Keratinocyte (primary cell): ENCODE data around the gene FGGY.

Source experiments
- EZH2 ChIP-seq: IDR thresholded peaks from one replicate; pipeline ENCODE4 v1.6.1; 2012; ENCODE audit warnings: inconsistent platforms, mild to moderate bottlenecking, low read length, moderate library complexity
- TF ChIP-seq, protein P1 (sequence below), 3 experiments: IDR thresholded peaks in 1 of 3; conservative IDR thresholded peaks in 1 of 3; optimal IDR thresholded peaks in 1 of 3; 2 replicates in 2 of 3; 3 replicates in 1 of 3; pipeline versions ENCODE3 to v1.5.1; 2011; ENCODE audit warnings: low read length in 3 of 3, mild to moderate bottlenecking in 3 of 3, moderate library complexity in 2 of 3, control low read depth in 1 of 3, inconsistent platforms in 1 of 3; ENCODE audit not compliant: insufficient read depth in 2 of 3; ENCODE audit errors: extremely low read depth in 1 of 3

DNA sequence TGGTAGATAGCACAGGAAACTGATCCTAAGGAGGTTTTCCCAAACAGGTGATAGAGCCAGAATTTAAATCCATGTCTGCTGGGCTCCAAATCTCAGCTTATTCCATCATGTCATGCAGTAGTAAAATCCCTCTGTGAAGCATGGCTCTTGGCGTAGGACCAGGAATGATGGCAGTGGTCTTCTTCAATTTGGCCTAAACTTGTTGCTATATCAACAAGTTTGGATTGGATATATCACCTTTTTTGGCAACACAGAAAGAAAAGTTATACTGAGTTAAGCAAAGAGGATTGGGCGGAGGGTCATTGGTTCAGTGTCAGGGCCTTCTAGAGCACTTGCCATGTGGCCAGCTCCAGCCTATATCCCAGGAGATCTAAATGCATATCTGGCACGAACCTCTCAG is 52.2 kb downstream of the FGGY start:
- TF ChIP-seq, protein P1, sequence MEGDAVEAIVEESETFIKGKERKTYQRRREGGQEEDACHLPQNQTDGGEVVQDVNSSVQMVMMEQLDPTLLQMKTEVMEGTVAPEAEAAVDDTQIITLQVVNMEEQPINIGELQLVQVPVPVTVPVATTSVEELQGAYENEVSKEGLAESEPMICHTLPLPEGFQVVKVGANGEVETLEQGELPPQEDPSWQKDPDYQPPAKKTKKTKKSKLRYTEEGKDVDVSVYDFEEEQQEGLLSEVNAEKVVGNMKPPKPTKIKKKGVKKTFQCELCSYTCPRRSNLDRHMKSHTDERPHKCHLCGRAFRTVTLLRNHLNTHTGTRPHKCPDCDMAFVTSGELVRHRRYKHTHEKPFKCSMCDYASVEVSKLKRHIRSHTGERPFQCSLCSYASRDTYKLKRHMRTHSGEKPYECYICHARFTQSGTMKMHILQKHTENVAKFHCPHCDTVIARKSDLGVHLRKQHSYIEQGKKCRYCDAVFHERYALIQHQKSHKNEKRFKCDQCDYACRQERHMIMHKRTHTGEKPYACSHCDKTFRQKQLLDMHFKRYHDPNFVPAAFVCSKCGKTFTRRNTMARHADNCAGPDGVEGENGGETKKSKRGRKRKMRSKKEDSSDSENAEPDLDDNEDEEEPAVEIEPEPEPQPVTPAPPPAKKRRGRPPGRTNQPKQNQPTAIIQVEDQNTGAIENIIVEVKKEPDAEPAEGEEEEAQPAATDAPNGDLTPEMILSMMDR (optimal IDR thresholded peaks at IDR 0.05 in 1 of 3, IDR thresholded peaks at IDR 0.05 in 1 of 3, conservative IDR thresholded peaks at IDR 0.05 in 1 of 3; ENCODE audit: extremely low read depth in 1 of 3, insufficient read depth in 2 of 3, low read length in 3 of 3) = no peak
- no peak for TF ChIP-seq EZH2
